Vagina (tissue), 2 donors: ENCODE measurements around the gene DEGS2.

Source experiments
- POLR2A ChIP-seq, 2 donors: fragments of 450-650 bp; IDR thresholded peaks; one replicate each; pipeline ENCODE4 v1.6.1; 2017; ENCODE audit warnings: antibody characterized with exemption in 2 of 2, mild to moderate bottlenecking in 2 of 2, moderate library complexity in 2 of 2
- POLR2AphosphoS5 ChIP-seq, 2 donors: sonication (generic); formaldehyde crosslinking; IDR thresholded peaks; one replicate each; pipeline ENCODE4 v1.9.0; 2017; ENCODE audit warnings: antibody characterized with exemption in 2 of 2, mild to moderate bottlenecking in 2 of 2, low read depth in 1 of 2; ENCODE audit not compliant: insufficient read depth in 1 of 2
- TF ChIP-seq, protein P1 (sequence below), 3 experiments: fragments of 450-650 bp in 2 of 3; fragments of 200-600 bp in 1 of 3; sonication (generic) in 1 of 3; IDR thresholded peaks; one replicate each; pipeline ENCODE4 v1.5.1; 2017 to 2019; ENCODE audit warnings: antibody characterized with exemption in 3 of 3, mild to moderate bottlenecking in 2 of 3, moderate library complexity in 2 of 3

DNA sequence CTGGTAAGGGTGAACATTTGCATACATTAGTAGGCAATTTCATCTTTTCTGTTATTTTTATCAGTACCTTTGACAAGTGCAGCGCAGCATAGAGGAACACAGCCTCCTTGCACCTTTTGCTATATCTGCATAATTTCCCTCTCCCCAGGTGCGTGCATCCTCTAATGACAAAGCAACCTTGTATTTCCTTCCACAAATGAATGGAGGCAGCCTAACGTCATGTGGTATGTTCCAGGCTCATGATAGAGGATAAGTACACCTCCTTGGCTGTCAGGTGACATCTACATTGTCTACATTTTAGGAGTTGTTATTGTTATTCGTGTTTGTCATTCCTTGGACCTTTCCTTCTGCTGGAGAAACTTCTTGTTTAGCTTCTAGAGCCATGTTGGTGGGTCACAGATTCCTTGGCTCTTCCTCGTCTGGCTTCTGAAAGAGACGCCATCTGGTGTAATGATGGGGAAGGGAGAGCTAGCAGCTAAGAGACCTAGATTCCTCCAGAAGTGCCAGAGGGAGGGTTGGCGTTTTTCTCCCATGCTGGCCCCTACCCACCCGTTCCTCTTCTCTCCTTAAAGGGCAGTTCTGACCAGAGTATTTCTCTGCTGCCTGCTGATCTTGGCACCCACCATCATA, 57.2 kb downstream of the DEGS2 start:
- TF ChIP-seq, protein P1, sequence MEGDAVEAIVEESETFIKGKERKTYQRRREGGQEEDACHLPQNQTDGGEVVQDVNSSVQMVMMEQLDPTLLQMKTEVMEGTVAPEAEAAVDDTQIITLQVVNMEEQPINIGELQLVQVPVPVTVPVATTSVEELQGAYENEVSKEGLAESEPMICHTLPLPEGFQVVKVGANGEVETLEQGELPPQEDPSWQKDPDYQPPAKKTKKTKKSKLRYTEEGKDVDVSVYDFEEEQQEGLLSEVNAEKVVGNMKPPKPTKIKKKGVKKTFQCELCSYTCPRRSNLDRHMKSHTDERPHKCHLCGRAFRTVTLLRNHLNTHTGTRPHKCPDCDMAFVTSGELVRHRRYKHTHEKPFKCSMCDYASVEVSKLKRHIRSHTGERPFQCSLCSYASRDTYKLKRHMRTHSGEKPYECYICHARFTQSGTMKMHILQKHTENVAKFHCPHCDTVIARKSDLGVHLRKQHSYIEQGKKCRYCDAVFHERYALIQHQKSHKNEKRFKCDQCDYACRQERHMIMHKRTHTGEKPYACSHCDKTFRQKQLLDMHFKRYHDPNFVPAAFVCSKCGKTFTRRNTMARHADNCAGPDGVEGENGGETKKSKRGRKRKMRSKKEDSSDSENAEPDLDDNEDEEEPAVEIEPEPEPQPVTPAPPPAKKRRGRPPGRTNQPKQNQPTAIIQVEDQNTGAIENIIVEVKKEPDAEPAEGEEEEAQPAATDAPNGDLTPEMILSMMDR (IDR thresholded peaks at IDR 0.05), result no peak
- no peak for TF ChIP-seq POLR2AphosphoS5 (IDR thresholded peaks at IDR 0.05; ENCODE audit: insufficient read depth in 1 of 2, low read depth in 1 of 2)
- TF ChIP-seq POLR2A (IDR thresholded peaks at IDR 0.05), result no peak
